B cell (primary cell): ENCODE measurements around the gene MUC4. TPM values are rescaled to one million over a fixed set of nuclear protein-coding genes. Genes with fewer than 3 reads are reported as not detected.

Experiments
- ATAC-seq: fragments of 200-7000 bp; cut with Tn5 transposase; one replicate; pipeline ENCODE4 v1.10.0; 2021; ENCODE audit warnings: low read depth, mild to moderate bottlenecking, moderate number of reproducible peaks, moderate library complexity
- CTCF ChIA-PET: fragments of 350-600 bp; sonication (Branson Sonifier 250); formaldehyde crosslinking; loops from one replicate; lab custom pipeline; 2021; ENCODE audit warnings: antibody characterized with exemption, inconsistent platforms; lab: Charles Lee
- POLR2A ChIA-PET: fragments of 350-600 bp; sonication (Branson Sonifier 250); formaldehyde crosslinking; loops from one replicate; lab custom pipeline; 2021; ENCODE audit warnings: antibody characterized with exemption; lab: Charles Lee
- DNase-seq: peaks from one replicate; pipeline ENCODE4 v3.0.0; 2013
- H2AFZ ChIP-seq: 2 replicates; pipeline ENCODE4 v1.6.1; 2012; ENCODE audit warnings: mild to moderate bottlenecking, low read depth, low read length; ENCODE audit not compliant: insufficient read depth, poor library complexity, severe bottlenecking
- H3K27ac ChIP-seq, 2 donors: 1 replicate in 1 of 2; 2 replicates in 1 of 2; pipeline ENCODE4 v1.5.1; 2012 to 2013; ENCODE audit warnings: low read length in 2 of 2, mild to moderate bottlenecking in 2 of 2, moderate library complexity in 1 of 2
- H3K27me3 ChIP-seq, 4 experiments: fragments of 200-600 bp in 1 of 4; sonication (generic) in 1 of 4; replicated peaks in 1 of 4; 1 replicate in 2 of 4; 2 replicates in 2 of 4; pipeline versions ENCODE4 v1.6.1 to v1.7.0; 2013 to 2016; ENCODE audit warnings: low read length in 3 of 4, mild to moderate bottlenecking in 2 of 4, mixed read lengths in 1 of 4, moderate library complexity in 1 of 4; ENCODE audit not compliant: insufficient read depth in 4 of 4, control insufficient read depth in 3 of 4; ENCODE audit errors: control extremely low read depth in 1 of 4
- H3K36me3 ChIP-seq, 2 experiments: replicated peaks in 1 of 2; 1 replicate in 1 of 2; 2 replicates in 1 of 2; pipeline versions ENCODE4 v1.6.1 to v1.7.1; 2013; ENCODE audit warnings: low read length in 1 of 2; ENCODE audit not compliant: insufficient read depth in 2 of 2, control insufficient read depth in 1 of 2; ENCODE audit errors: control extremely low read depth in 1 of 2, extremely low read depth in 1 of 2
- H3K4me1 ChIP-seq, 2 donors: fragments of 200-600 bp in 1 of 2; sonication (generic) in 1 of 2; 1 replicate in 1 of 2; 2 replicates in 1 of 2; pipeline versions ENCODE4 v1.5.1 to v1.6.1; 2013 to 2017; ENCODE audit warnings: low read length in 2 of 2; ENCODE audit not compliant: control insufficient read depth in 2 of 2, insufficient read depth in 2 of 2
- H3K4me2 ChIP-seq: replicated peaks from 2 replicates; pipeline ENCODE3; 2012; ENCODE audit warnings: mild to moderate bottlenecking, low read depth, low read length; ENCODE audit not compliant: poor library complexity, severe bottlenecking
- H3K4me3 ChIP-seq, 5 experiments: fragments of 200-600 bp in 1 of 5; sonication (generic) in 1 of 5; 1 replicate in 3 of 5; 2 replicates in 2 of 5; pipeline versions ENCODE4 v1.5.1 to v1.7.0; 2011 to 2016; ENCODE audit warnings: low read length in 4 of 5, mild to moderate bottlenecking in 4 of 5, low read depth in 2 of 5, control low read depth in 1 of 5, moderate library complexity in 1 of 5; ENCODE audit not compliant: insufficient read depth in 1 of 5; ENCODE audit errors: control extremely low read depth in 1 of 5, extremely low read depth in 1 of 5
- H3K79me2 ChIP-seq: fragments of 200-600 bp; sonication (generic); one replicate; pipeline ENCODE4 v1.6.0; 2016; ENCODE audit warnings: low read length; ENCODE audit not compliant: control insufficient read depth, insufficient read depth
- H3K9ac ChIP-seq: fragments of 200-600 bp; sonication (generic); 2 replicates; pipeline ENCODE4 v1.6.1; 2017; ENCODE audit warnings: mild to moderate bottlenecking, low read length, moderate library complexity
- H3K9me3 ChIP-seq, 3 donors: one replicate each; pipeline versions ENCODE4 v1.6.1 to v1.7.1; 2013; ENCODE audit warnings: low read length in 2 of 3; ENCODE audit not compliant: control insufficient read depth in 2 of 3, insufficient read depth in 1 of 3; ENCODE audit errors: control extremely low read depth in 1 of 3
- H4K20me1 ChIP-seq: 2 replicates; pipeline ENCODE4 v1.6.0; 2012; ENCODE audit warnings: mild to moderate bottlenecking, low read length; ENCODE audit not compliant: insufficient read depth, control insufficient read depth, poor library complexity, severe bottlenecking
- H3K27ac Mint-ChIP-seq: one replicate; pipeline ENCODE4 v1.8.0; 2021; ENCODE audit warnings: mixed read lengths
- H3K27me3 Mint-ChIP-seq: one replicate; pipeline ENCODE4 v1.8.0; 2021; ENCODE audit warnings: mixed read lengths
- H3K4me1 Mint-ChIP-seq: one replicate; pipeline ENCODE4 v1.8.0; 2021; ENCODE audit warnings: mixed read lengths
- H3K4me3 Mint-ChIP-seq: one replicate; pipeline ENCODE4 v1.8.0; 2021; ENCODE audit warnings: mixed read lengths
- H3K9me3 Mint-ChIP-seq: one replicate; pipeline ENCODE4 v1.8.0; 2022; ENCODE audit warnings: mixed read lengths; ENCODE audit not compliant: insufficient read depth
- CTCF ChIP-seq: fragments of 200-600 bp; IDR thresholded peaks from one replicate; pipeline ENCODE4 v1.8.0; 2022; ENCODE audit warnings: antibody characterized with exemption, mild to moderate bottlenecking
- EZH2 ChIP-seq: IDR thresholded peaks from 2 replicates; pipeline ENCODE4 v1.6.1; 2012; ENCODE audit warnings: borderline replicate concordance, low read depth, mild to moderate bottlenecking, moderate library complexity, low read length; ENCODE audit not compliant: insufficient read depth, poor library complexity, severe bottlenecking
- WGBS: methylation state at CpG from one replicate; pipeline ENCODE4 v1.1.5; 2013; ENCODE audit warnings: missing lambda C conversion rate; ENCODE audit not compliant: insufficient coverage; 5-methylcytosine and 5-hydroxymethylcytosine counted together
- intact Hi-C: fragments of 100-400 bp; cut with micrococcal nuclease; formaldehyde crosslinking; loops from one replicate; pipeline ENCODE4 v1.10.0; 2022
- polyA plus RNA-seq: library from polyadenylated mRNA; depleted of rRNA; stranded (reverse); fragments of >200 nt; gene quantifications from 2 replicates; pipeline ENCODE4 v1.2.3, GENCODE V29; 2012
- total RNA-seq, 2 donors: library from RNA; stranded (reverse); fragments of 120-200 nt in 1 of 2; gene quantifications; 1 replicate in 1 of 2; 2 replicates in 1 of 2; pipeline versions ENCODE4 v1.2.3 to v1.2.4, GENCODE V29; 2013 to 2022

The MUC4 gene
- total and polyA plus RNA-seq, 2 donors (not counting 1 experiment from before 2014, with no cell fraction given): 0.22 to 1.2 TPM

DNA sequence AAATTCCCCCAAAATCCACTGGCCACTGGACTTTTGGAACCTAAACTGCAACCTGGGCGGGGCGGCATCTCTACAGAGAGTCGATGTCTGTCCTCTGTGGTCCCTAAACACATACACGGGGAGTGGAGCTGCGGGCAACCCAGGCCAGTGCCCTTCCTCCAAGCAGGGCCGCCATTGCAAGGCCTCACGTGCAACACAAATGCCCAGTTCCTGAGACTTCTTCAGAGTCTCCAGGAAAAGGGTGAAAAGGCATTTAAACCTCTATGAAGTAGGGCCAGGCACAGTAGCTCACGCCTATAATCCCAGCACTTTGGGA is 4.9 kb downstream of the MUC4 start:
- H3K4me2 ChIP-seq: no peak overlapping the region
- no peak overlapping the region for H3K27ac Mint-ChIP-seq
- POLR2A ChIA-PET: no interaction called here
- CTCF ChIA-PET: no interaction called here
- TF ChIP-seq EZH2: no peak
- TF ChIP-seq CTCF: no peak
- no peak overlapping the region for H3K27ac ChIP-seq
- H4K20me1 ChIP-seq: no peaks in the 10 kb centered on the region
- H3K9me3 ChIP-seq: peaks cover 0 to 9% (median 0%) of the 10 kb centered on the region in 3 donors
- no peak overlapping the region for H3K4me3 ChIP-seq
- no peak overlapping the region for H2AFZ ChIP-seq
- H3K9me3 Mint-ChIP-seq: no peaks in the 10 kb centered on the region
- intact Hi-C loops: no loop called here
- H3K4me1 Mint-ChIP-seq: peaks cover 40% of the 10 kb centered on the region
- no peak for ATAC-seq
- H3K27me3 Mint-ChIP-seq: peaks cover 42% of the 10 kb centered on the region
- no peak overlapping the region for H3K9ac ChIP-seq
- no peaks in the 10 kb centered on the region for H3K79me2 ChIP-seq
- H3K36me3 ChIP-seq: no peaks in the 10 kb centered on the region
- 94% methylated on average over 8 of the region's 8 CpGs for WGBS
- no peak for DNase-seq
- no peak overlapping the region for H3K4me3 Mint-ChIP-seq
- H3K4me1 ChIP-seq: peaks cover 13 to 43% of the 10 kb centered on the region in 2 donors
- peaks cover 0 to 10% (median 0%) of the 10 kb centered on the region in 4 experiments for H3K27me3 ChIP-seq

GRCh38 chr3:195806211-195806915 is 5.4 kb downstream of the MUC4 start:
- CTCF ChIA-PET: no interaction called here

More at GRCh38 chr3:195806211-195806915, 5.4 kb downstream of the MUC4 start:
- no peak overlapping the region for H3K27ac ChIP-seq
- 57% methylated on average over 10 of the region's 11 CpGs for WGBS
- H3K4me3 ChIP-seq: no peak overlapping the region
- intact Hi-C loops: no loop called here
- H4K20me1 ChIP-seq: no peaks in the 10 kb centered on the region
- TF ChIP-seq CTCF: no peak
- TF ChIP-seq EZH2: no peak
- no peaks in the 10 kb centered on the region for H3K79me2 ChIP-seq
- Mint-ChIP-seq H3K4me3 (no peak overlapping the region), H3K9me3 (no peaks in the 10 kb centered on the region), H3K27ac (no peak overlapping the region), H3K4me1 (peaks cover 45% of the 10 kb centered on the region), H3K27me3 (peaks cover 45% of the 10 kb centered on the region)
- H3K36me3 ChIP-seq: no peaks in the 10 kb centered on the region
- peaks cover 0 to 9% (median 0%) of the 10 kb centered on the region in 3 donors for H3K9me3 ChIP-seq
- ATAC-seq (no peak), DNase-seq (no peak)
- no peak overlapping the region for H2AFZ ChIP-seq
- peaks cover 14 to 47% of the 10 kb centered on the region in 2 donors for H3K4me1 ChIP-seq
- H3K27me3 ChIP-seq: peaks cover 0 to 11% (median 0%) of the 10 kb centered on the region in 4 experiments
- H3K4me2 ChIP-seq: no peak overlapping the region
- H3K9ac ChIP-seq: no peak overlapping the region
- POLR2A ChIA-PET: no interaction called here
